HG03175 (cell line): ENCODE results near the gene DOCK1.
"Not testable (repeated sequence)": the region's sequence is repeated elsewhere in the genome, so short reads cannot be mapped to it uniquely, and the experiment has no call there.

Experiments
- ATAC-seq: cut with Tn5 transposase; IDR thresholded peaks from one replicate; pipeline ENCODE4 v1.9.1; 2021; ENCODE audit warnings: mild to moderate bottlenecking, moderate library complexity; ENCODE audit not compliant: unreplicated experiment

DOCK1 gene

DNA sequence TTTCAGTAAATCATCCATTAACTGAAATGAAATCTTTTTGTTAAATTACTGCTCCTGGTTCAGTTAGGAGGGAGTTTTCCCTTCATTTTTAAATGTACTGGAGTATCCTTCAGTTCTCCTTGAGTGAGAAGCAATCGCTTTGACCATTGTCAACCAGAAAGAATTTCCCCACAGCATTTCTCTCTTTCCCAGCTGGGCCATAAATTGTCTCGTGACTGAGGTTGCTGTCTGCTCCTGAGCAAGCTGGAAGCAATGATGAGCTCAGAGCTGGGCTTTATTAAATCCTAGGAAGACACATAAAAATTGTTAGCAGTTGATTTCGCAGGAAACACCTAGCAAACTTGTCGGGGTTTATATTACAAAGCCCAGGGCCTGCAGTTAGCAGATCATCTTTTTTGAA lies 393.2 kb downstream of the DOCK1 start:
- ATAC-seq: no peak

DNA sequence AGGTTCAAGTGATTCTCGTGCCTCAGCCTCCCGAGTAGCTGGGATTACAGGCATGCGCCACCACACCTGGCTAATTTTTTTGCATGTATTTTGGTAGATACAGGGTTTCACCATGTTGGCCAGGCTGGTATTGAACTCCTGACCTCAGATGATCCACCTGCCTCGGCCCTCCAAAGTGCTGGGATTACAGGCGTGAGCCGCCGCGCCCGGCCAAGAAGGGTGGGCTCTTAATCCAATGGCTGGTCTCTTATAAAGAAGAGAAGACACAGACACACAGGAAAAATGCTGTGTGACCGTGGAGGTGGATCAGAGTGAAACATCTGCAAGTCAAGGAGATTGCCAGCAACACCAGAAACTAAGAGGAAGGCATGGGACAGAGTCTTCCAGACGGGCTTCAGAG lies 394.0 kb downstream of the DOCK1 start:
- ATAC-seq: not testable (repeated sequence)

DNA sequence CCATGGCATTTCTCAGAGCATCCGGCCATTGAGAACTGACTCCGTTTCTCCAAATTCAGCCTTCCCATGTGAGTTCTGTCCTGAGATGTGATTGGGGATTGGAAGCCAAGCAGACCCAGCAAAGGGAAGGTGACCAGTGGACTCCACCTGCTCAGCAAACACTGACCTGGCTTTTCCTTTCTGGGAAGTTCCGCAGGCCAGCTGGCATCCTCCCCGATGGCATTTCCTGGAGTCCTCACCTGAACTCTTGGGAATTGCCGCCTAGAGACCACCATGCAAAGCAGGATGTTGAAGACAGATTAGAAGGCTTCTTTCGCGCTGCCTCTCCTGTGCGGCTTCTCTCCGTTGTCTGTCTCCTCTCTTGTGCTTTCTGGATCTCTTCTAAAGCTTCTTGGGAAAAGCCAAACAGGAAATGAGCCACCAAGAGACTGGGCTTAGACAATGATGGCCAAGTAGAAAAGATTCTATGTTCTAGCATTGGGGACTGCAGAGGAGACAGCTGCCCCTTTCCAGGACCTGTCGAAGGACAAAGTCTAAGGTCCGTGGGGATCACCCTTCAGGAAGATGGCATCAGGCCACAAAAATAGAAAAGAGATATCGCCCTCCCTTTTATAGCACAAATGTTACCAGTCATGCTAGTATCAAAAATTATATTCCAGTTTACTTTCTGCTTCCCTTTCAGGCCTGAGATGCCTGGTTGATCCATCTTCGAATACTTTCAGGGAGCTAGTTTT lies 394.9 kb downstream of the DOCK1 start:
- ATAC-seq: no peak

DNA sequence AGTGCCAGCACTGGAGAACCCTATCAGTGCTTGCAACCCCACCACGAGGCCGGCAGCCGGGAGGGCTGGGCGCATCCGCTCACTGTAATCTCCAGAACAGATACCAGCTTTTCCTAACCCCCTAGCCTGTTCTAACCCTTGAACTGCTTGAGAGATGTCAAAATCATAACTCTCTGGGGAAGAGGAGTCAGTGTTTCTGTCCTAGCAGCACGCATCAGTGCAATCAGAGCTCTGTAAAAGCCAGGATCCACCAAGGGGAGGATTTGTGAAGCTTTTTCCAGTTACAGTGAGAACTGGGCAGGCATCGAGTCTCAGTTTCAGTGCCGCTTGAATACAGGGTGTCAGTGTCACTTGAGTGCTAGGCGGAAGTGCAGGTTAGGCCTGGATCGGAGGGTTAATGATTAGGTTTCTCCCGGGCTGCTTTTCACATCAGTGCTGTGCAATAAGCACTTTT lies 395.7 kb downstream of the DOCK1 start:
- no peak for ATAC-seq

DNA sequence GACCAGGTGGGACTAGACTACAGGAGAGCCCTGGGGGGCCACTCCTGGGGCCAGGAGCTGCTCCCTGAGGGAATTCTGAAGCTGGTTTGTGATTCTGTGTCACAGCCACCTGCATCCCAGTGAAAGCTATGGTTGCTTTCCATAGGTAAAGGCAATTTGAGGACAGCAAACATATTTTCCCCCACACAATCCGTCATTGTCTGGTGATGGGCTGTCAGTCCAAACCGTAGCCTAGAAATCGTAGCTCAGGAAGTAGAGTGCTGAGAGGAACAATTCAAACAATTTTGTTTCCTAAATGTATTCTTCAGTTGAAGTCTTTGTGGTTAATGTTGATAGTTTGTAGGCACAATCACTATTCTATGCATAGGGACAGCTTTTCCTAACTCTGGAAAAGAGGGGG lies 397.1 kb downstream of the DOCK1 start:
- no peak for ATAC-seq

DNA sequence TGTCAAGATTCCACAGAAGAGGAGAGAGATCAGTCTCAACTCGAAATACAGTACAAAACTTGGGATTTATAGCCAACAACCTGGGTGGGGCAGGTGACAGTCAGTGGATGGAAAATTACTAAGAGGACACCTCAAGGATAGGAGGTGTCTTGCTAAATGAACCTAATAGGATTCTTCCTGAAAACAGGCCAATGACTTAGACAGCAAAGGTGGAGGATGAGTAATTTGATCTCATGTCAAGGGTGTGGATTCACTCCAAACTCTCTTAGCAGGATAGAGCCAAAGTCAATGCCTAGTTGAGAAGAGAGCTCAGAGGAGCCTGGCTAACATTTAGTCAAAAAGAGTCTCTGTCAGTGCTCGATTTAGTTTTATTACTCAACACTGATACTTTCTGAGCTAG lies 397.9 kb downstream of the DOCK1 start:
- ATAC-seq: no peak

DNA sequence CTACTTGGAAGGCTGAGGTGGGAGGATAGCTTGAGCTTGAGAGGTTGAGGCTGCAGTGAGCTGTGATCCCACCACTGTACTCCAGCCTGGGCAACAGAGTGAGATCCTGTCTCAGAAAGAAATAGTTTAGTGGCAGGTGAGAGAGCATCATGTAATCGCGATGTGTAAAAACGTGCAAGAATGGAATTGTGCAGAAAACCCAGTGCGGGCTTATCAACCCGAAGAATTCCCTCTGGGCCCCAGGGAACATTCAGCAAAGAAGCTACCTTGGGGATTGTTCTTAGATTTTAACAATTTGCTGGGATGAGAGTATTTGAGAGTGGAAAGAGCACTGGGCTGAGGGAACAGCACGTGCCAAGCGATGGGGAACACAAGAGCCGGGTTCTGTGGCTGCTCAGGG lies 398.5 kb downstream of the DOCK1 start:
- ATAC-seq: no peak

DNA sequence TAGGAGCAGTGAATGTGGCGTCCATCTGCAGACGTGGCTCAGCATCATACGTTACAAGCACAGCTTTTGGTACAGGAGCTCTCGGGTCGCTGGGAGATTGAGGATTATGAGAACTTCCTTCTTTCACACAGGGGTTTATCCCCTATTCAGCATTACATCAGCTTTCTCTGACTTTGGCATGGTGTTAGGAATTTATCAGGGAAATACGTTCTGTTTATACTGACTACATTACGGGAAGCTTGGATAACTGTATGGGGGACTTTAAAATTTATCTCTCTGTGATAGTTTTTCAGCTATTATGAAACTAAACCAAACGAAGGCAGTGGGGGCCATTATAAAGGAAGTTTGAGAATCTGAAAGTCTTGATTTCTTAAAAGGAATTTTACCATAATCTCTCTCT lies 401.3 kb downstream of the DOCK1 start:
- ATAC-seq: no peak

DNA sequence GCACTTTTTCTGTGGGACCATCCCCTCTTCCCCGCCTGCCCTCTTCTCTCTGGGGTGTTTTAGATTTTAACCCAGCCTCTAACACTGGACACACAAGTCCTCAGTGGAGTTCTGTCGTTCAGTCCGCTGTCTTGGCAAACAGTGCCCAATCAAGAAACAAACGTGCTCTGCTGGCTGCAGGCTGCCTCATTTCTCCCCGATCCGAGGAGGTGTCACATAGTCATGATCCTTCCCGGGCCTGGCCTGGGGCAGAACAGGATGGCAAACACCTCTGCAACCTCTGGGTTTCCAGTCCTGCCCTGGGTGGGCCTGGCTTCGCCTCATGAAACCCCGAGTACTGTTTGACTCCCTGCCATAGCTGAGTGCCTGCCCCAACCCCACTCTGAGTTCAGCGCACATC lies 402.1 kb downstream of the DOCK1 start:
- ATAC-seq: no peak

DNA sequence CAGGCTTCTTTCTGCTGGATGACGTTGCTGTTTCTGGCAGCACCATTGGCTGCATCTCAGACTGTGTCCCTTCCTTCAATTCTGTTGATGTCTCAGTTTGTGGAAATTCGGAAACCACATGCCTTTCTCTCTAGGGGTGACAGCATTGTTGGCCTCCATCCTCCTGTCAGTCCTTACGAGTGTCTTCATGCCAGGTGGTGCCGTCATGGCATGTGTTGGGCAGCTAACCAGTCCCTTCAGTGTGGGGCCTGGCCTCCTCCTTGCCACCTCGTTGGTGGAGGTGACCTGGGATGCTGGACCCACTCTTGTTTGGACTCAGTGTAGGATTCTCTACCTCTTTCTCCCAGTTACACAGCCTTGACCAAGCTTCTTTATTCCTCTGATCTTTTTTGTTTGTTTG lies 402.8 kb downstream of the DOCK1 start:
- no peak for ATAC-seq

DNA sequence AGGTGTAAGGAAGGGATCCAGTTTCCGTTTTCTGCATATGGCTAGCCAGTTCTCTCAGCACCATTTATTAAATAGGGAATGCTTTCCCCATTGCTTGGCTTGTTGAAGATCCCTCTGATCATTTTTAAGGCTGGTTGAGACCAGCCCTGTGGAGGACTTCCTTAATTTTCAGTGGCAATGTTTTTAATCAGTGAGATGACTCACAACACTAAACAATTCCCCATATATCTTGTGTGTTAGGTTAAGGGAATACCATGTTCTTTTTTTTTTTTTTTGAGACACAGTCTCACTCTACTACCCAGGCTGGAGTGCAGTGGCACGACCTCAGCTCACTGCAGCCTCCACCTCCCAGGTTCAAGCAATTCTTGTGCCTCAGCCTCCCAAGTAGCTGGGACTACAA lies 404.4 kb downstream of the DOCK1 start:
- not testable (repeated sequence) for ATAC-seq

DNA sequence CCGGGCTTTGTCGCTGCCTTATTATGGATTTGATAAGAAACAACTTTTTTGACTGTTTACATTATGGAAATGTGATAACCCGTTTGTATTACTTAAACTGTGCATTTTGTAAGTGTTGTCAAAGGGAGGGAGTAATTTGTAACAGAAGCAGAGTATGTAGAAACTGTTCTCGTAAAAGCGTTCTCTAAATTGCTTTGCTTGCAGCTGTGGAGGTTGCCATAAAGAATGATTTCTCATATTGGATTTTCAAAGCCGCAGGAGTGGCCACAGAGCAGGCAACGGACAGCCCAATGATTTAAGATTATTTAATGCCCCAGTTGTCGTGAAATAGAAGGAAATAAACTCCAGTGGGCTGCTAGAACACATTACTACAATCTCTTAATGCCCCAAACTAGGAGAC lies 405.2 kb downstream of the DOCK1 start:
- ATAC-seq: no peak

DNA sequence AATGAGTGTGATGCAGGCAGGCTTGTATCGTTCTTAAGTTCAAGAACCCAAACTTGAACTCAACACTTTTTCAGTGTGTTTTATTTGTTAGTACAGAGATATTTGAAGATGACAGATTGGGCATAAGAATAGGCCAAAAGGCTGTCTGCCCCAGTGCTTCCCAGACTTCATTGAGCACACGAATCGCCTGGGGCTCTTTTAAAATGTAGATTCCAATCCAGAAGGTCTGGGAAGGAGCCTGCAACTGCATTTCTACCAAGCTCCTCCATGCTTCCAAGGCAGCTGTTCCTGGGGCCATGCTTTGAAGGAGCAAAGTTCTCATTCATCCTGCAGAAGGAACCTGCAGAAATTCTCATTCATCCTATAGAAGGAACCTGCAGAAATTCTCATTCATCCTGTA lies 405.7 kb downstream of the DOCK1 start:
- ATAC-seq: no peak

DNA sequence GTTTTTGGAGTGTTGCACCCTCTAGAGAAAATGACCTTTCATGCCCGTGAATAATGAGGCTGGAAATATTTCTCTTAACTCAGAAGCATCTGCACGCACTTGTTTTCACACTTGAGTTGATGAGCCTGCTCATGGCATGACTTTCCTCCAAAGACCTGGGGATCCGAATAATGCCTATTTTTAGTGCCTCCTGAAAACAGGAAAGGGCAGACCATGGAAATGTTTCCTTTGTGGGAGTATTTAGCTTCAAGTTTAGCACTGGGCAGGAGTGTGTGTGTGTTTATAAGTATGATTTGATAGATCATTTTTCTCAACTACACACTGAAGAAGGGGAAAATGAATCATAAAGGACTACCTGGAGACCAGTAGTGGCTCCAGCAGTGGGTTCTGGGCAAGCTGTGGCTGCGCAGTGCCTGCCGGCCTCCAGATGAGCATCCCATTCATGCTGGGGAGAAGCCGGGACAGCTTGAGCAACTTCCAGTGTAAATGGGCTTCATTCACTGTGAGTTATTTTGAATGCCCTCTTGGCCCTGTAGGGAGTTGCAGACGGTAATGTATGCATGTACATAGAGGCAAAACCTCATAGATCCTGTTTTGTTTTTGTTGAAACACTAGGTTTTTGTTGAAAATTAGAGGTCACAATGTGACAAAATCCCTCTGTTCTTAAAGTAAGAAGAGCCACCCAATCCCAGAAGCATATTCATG lies 408.9 kb downstream of the DOCK1 start:
- ATAC-seq: no peak

DNA sequence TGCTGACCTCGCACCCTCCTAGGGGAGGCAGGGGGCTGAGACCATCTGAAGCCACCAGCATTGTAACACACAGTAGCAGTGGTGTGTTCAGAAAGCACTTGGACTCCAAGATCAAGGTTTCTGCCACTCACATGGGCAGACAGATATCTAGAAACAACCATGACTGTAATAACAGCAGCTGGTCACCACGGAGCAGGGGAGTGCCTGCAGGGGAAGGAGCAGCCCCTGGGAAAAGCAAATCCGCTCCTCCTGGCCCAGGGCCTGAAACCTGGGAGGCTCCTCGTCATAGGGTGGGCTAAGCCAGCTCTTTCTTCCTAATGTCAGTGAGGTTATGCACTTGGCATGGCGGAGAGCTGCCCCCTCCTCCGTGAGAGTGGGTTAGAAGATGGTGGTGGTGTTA lies 409.6 kb downstream of the DOCK1 start:
- no peak for ATAC-seq

DNA sequence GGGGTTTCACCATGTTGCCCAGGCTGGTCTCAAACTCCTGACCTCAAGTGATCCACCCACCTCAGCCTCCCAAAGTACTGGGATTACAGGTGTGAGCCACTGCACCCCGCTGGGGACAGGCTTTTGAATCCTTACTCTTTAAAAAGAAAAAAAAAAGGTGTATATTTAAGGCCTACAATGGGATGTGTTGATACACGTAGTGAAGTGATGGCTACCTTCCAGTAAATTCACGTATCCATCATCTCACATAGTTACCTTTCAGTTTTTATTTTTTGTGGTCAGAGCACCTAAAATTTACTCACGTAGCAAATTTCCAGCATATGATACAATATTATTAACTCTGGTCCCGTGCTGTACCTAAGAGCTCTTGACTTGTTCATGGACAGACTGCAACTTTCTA lies 410.7 kb downstream of the DOCK1 start:
- ATAC-seq: no peak

DNA sequence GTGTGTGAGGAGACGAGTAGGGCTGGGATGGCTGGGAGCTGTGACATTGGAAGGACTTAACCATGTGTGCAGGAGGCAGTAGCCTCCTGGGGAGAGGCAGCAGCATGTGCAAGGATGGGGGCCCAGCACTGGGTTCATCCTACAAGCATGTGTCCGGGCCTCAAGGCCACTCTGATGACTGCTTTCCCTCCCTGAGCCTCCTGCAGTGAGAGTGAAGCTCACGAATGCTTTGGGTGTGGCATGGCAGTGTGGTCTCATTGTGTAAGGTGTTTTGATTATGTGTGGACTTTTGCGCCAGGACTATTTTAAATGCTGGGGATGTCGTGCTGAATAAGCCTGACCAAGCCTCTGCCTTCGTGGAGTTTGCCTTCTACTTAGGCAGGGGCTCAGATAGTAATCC lies 413.2 kb downstream of the DOCK1 start:
- ATAC-seq: no peak

DNA sequence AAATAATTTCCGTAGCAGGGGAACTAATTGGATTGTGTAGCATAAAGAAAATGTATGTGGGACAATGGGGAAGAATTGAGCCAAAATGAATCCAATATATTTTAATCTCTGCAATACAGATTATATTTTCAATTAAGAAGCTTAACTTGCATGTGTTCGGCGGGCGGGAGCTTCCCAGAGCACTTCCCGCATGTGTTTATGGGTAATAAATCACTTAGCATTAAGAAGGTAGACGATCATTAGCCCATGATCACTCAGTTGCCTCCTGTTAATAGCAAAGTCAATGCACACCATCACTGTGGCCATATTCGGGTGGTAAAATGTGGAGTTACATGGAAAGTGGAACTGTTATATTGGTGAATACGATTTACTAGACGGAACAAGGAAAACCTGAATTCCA lies 414.0 kb downstream of the DOCK1 start:
- no peak for ATAC-seq

DNA sequence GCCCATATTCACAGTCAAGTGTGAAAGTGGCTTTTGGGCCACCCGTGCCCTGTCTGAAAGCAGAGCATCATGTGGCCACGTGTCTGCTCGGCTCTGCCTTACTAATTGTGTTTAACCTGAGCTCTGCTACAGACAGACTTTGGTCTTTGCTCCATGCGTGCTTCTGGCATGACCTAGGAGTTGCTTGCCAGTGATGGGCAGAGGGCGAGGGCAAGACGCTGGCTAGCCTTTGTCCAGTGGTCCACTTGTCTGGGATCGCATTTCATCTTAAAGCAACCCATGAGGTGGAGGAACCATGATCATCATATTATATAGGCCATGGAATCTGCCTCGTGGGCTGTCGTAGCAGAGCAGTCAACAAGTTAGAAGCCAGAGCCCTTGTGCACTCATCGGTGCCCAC lies 414.5 kb downstream of the DOCK1 start:
- ATAC-seq: no peak

DNA sequence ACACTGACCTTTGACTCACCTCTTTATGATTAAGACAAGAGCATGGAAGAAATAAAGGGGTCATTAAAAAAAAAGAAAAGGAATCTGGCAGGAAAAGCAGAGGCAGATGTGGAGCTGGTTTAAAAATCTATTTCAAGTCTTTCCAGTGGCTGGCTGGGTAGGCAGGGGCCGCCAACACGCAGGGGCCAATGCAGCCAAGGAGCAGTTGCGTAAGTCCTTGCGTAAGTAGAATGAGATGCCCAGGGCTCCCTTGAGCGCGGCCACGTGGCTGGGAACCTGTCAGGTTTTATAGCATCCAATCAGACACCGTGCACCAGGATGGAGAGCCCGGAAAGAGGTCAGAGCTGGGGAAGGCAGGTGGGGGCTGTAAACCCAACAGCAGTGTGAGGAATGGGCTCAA lies 414.9 kb downstream of the DOCK1 start:
- no peak for ATAC-seq

DNA sequence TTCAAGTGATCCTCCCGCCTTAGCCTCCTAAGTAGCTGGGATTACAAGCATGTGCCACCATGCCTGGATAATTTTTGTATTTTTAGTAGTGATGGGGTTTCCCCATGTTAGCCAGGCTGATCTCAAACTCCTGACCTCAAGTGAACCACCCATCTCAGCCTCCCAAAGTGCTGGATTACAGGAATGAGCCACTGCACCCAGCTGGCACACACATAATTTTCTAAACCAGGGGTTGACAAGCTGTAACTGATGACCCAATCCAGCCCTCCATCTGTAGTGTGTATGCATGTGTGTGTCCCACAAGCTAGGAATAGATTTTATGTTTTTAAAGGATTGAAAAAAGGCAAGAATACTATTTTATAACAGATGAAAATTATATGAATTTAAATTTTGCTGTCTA lies 417.1 kb downstream of the DOCK1 start:
- no peak for ATAC-seq

DNA sequence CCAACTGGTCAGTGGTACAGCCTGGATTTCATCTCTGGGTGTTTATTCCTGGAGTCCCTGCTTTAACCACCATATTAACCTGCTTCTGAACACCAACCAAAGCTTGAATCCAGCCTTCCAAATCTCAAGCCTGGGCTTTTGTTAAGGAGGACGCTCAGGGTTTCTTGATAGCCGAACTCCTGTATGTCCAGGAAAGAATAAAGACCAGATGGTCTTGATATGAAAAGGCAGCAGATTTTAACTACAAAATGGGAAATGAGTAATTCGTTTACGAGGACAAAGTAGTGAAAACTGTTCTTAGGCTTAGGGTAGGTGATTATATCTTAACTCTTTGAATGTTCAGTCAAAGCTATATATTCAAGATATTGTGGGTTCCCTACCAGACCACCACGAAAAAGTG lies 420.3 kb downstream of the DOCK1 start:
- no peak for ATAC-seq

DNA sequence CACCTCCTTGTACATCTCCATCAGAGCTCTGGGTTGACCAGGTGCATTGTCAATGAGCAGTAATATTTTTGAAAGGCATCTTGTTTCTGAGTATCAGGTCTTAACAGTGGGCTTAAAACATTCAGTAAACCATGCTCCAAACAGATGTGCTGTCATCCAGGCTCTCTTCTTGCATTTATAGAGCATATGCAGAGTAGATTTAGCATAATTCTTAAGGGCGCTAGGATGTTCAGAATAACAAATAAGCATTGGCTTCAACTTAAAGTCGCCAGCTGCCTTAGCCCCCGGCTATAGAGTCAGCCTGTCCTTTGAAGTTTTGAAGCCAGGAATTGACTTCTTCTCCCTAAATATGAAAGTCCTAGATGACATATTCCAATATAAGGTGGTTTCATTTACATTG lies 421.7 kb downstream of the DOCK1 start:
- ATAC-seq: no peak
